NCI-H2081 (cell line): ENCODE data around the gene MYO3B.

Source experiments
- DNase-seq, 2 experiments: peaks; one replicate each; lab custom pipeline; 2025; lab: John Stamatoyannopoulos, UW

The MYO3B gene

GRCh38 chr2:170161516-170162270 lies 16.3 kb upstream of the MYO3B start:
- no peak for DNase-seq

GRCh38 chr2:170162271-170162632 lies 15.7 kb upstream of the MYO3B start:
- DNase-seq = no peak

DNA sequence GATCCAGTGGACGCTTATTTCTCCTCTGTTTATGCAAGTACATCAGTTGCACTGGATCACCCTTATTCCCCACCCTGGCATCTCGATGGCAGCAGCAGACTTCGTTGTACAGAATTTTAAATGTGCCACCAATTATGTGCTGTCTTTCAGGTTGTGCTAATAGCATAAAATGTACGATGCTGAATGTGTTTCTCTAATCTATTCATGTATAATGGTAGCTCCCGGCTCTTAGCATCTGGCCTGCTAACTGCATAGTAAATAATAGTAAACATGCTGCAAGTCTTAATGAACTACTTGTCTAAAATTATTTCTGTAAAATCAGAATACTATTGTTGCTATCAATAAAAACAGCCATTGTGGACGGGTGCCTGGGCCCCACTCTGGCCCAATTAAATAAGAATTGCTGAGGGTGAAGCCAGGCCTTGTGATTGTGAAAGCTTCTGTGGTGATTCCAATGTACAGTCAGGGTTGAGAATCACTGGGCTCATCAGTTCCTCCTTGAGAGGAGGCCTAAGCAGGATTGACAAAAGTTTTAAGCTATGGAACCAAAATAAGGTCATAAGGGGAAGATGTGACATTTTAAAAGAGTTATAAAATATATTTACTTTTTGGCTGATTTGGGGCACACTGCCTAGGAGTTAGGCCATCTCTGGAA lies 14.4 kb upstream of the MYO3B start:
- peak; percentile 4 to 27 for DNase-seq

DNA sequence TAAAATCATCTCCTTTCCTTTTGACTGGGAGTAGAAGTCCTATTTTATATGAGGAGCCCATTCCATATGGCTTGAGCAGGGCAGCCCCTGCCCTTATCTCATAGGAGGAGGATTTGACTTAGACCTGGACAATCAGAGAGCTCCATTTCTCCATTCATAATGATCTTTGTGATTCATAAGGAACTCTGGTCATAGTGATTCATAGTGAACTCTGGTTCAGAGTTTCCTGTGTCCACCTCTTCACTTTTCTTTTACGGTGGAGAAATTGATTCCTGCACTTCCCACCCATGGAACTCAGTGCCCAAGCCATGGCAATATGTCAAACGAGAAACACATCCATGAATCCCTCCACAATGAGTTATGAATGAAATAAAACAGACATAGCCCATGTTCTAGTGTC lies 12.8 kb upstream of the MYO3B start:
- no peak for DNase-seq

GRCh38 chr2:170166735-170167134 lies 11.2 kb upstream of the MYO3B start:
- no peak for DNase-seq

DNA sequence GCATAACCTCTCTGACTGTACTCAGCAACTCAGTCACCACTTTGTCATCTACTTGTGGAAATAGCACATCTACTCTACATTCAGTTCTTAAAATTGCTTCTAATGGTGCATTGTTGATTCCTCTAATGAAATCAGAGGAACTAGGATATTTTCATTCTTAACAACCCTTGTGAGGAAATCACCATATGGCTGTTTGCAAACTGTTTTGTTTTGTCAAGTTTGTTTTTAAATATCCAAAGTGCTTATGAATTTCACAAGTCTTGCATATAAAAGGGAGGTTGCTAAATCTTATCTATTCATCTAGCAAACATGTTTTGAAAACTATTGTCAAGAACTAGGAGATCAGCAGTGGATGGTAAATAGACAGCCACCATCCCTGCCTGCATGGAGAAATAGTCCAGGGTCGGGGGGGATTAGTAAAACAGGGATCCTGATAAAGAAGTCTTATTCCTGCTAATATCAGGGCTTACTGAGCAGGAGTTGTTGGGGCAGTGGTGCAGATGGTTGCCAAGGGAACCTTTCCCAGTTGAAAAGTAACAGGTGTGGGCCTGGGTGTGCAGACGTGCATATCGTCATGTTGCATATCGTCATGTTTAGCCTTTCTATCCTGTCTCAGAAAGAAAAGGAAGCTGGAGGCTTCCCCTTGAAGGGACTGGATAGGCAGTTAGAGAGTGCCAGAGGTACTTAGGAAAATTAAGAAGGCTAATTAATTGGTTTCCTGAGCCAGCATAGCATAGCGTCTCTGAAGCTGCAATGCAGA lies 7.5 kb upstream of the MYO3B start:
- DNase-seq = no peak

- DNase-seq = no peak
These were observed 1.7 kb upstream of the MYO3B start for GRCh38 chr2:170176212-170176611.

- no peak for DNase-seq
These were observed 2.2 kb downstream of the MYO3B start for GRCh38 chr2:170180031-170180566.

DNA sequence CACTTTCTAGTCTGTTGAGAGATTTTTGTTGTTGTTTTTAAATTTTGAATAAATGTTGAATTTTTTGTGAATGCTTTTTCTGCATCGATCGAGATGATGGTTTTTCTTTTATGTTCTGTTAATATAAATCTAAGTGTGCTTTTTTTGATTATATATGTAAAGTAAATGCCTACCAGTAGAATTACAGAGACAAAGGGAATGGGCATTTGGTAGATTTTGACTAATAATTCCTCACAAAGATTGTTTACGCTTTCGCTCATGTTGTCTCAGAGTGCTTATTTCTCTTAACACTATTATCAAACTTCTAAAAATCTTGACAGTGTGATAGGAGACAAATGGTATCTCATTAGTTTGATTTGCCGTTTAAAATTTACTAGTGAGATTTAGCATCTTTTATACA lies 3.7 kb downstream of the MYO3B start:
- DNase-seq = no peak

DNA sequence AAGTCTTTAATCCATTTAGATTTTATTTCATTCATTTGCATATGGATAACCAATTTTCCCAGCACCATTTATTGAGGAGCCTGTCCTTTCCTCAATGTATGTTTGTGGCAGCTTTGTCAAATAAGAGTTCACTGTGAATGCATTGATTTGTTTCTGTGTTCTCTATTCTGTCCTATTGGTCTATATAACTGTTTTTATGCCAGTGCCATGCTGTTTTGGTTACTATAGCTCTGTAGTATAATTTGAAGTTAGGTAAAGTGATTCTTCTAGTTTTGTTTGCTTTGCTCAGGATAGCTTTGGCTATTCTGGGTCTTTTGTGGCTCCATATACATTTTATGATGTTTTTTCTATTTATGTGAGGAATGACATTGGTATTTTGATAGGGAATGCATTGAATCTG lies 7.4 kb downstream of the MYO3B start:
- no peak for DNase-seq

DNA sequence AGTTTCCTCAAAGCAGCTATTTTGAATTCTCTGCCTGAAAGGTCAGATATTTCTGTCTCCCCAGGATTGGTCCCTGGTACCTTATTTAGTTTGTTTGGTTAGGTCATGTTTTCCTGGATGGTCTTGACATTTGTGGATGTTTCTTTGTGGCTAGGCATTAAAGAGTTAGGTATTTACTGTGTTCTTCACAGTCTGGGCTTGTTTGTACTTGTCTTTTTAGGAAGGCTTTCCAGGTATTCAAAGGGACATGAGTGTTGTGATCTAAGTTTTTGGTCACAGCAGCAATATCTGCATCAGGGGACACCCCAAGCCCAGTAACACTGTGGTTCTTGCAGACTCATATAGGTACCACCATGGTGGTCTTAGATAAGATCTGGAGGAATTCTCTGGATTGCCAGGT lies 11.8 kb downstream of the MYO3B start:
- no peak for DNase-seq

DNA sequence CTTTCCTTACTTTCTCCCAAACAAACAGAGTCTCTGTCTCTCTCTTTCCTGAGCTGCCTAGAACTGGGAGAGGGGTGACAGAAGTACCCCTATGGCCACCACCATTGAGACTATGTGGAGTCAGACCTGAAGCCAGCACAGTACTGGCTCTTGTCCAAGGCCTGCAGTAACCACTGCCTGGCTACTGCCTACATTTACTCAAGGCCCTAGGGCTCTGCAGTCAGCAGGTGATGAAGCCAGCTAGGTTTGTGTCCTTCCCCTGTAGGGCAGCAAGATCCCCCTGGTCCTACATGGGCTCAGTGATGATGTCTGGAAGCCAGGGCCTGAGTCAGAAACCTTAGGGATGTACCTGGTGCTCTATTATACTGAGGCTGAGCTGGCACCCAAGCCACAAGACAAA lies 12.2 kb downstream of the MYO3B start:
- DNase-seq = no peak

DNA sequence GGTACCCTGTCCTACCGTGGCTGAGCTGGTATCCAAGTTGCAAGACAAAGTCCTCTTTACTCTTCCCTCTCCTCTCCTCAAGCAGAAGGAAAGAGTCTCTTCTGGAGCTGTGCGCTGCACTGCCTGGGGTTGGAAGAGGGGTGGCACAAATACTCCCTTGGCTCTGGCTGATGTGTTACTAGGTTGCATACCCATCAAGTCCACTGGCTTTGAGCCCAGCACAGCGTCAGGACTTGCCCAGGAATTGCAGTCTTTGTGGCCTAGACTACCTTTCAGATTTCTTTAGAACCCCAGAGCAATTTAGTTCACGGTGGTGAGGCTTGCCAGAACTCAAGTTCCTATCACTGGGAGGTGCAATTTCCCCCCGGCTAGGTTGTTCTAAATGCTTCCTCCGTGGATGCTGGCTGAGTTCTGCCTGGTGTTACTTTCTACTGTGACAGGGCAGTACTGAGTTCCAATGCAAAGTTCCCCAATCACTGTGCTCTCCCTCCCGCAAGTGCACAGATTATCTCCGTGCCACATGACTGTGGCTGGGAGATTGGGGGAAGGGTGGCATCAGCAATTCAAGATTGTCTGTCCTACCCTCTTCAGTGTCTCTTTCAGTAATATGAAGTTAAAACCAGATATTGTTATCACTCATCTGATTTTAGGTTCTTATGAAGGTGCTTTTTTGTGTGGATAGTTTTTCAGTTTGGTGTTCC lies 13.4 kb downstream of the MYO3B start:
- no peak for DNase-seq

DNA sequence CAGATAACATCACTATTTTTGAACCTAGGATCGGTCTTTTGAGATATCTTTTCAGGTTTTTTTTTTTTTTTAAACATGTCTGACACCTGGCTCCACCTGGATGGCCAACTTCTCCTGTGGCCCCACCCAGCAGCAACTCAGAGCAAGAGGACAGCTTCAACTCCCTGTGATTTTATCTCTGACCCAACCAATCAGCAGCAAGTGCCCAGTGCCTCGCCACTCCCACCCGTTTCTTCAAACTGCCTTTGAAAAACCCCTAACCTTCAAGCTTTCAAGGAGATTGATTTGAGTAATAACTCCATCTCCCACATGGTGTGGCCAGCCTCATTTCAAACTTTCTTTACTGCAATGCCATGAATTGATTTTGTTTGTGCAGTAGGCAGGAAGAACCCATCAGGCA lies 19.0 kb downstream of the MYO3B start:
- DNase-seq = no peak

GRCh38 chr2:170201275-170201674 lies 23.3 kb downstream of the MYO3B start:
- DNase-seq = no peak

- no peak for DNase-seq
These were observed 23.9 kb downstream of the MYO3B start for GRCh38 chr2:170201734-170202393.

GRCh38 chr2:170202437-170202836 lies 24.5 kb downstream of the MYO3B start:
- DNase-seq = no peak

- no peak for DNase-seq
These were observed 26.5 kb downstream of the MYO3B start for GRCh38 chr2:170204298-170204951.

DNA sequence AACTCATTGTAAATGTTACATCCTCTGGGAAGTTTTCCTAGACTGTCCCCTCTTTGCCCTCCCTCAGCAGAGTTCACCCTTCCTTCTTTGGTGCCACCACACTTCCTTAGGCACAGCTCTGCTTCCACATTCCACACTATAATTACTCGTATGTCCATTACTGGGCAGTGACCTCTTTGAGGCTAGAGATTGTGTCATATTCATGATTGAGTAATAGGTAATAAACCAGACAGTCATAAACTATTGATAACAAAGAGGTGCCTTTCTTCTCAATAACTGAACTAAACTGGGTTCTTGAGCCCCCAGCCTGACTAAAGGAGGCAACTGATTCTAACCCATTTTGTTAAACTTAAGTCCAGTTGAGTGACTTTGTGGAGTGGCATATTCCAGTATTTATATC lies 28.3 kb downstream of the MYO3B start:
- DNase-seq = no peak

GRCh38 chr2:170206805-170207407 lies 29.0 kb downstream of the MYO3B start:
- no peak for DNase-seq

DNA sequence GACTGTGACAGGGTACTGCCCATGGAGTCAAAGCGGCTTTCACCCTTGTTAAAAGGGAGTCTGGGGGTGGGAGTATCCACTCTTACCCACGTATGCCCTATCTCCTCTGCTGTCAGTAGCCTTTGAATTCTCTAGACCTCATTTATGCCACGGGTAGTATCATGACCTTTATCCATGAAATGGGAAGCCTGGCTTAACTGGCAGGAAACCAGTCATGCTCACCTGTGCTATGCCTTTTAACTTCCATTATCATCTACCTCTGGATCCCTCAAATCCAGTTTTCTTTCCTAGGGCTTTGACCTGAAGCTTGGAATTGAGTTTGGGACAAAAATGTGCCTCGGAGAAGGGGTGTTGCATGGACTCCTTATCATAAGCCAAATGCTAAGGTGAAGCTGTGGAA lies 30.0 kb downstream of the MYO3B start:
- DNase-seq = no peak
